HG03378 (cell line): Measurements from ENCODE around the gene RELN.
"Not testable (repeated sequence)": the region's sequence is repeated elsewhere in the genome, so short reads cannot be mapped to it uniquely, and the experiment has no call there.

Experiments
- ATAC-seq: cut with Tn5 transposase; IDR thresholded peaks from one replicate; pipeline ENCODE4 v1.9.1; 2021; ENCODE audit warnings: mild to moderate bottlenecking, moderate library complexity; ENCODE audit not compliant: unreplicated experiment

Gene RELN

DNA sequence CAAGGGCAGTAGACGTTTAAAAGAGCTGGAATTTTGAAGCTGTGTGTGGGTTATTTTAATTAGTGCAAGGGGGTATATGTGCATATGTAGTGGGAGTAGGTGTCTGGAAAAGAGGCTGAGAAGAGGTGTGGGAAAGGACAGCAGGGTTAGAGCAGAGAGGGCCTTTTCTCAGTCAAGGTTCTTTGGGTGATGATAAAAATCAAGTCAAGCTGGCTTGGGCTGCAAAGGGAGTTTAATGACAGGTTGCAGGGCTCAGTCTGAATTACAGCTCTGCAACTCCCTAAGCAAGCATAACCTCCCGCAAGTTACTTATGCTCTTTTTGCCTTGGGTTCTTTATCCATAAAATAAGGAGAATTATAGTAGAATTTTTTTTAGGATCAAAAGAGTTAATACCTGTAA lies 83.5 kb downstream of the RELN start:
- no peak for ATAC-seq

DNA sequence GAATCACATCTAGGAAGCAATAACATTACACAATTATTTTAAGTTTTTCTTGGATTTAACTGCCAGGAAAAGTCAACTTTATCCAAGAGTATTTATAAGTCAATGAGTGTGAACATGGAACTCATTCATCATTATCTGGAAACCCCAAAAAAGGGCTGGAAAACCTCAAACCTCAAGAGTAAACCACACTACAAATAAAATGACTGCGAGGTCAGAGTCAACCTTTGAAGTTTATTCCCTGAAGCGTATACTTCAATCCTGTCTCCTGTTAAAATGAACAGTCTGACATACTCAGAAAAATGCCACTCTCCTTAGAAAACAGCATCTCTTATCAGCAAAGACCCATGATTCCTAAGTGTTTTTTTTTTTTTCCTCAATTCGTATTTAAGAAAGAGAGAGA lies 86.5 kb downstream of the RELN start:
- ATAC-seq = no peak

DNA sequence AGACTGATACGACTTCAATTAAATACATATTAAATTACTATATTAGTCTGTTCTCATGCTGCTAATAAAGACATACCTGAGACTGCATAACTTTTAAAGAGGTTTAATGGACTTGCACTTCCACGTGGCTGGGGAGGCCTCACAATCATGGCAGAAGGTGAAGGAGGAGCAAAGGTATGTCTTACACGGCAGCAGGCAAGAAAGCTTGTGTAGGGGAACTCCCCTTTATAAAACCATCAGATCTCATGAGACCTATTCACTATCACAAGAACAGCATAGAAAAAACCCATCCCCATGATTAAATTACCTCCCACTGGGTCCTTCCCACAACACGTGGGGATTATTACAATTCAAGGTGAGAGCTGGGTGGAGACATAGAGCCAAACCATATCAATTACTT lies 92.6 kb downstream of the RELN start:
- not testable (repeated sequence) for ATAC-seq

DNA sequence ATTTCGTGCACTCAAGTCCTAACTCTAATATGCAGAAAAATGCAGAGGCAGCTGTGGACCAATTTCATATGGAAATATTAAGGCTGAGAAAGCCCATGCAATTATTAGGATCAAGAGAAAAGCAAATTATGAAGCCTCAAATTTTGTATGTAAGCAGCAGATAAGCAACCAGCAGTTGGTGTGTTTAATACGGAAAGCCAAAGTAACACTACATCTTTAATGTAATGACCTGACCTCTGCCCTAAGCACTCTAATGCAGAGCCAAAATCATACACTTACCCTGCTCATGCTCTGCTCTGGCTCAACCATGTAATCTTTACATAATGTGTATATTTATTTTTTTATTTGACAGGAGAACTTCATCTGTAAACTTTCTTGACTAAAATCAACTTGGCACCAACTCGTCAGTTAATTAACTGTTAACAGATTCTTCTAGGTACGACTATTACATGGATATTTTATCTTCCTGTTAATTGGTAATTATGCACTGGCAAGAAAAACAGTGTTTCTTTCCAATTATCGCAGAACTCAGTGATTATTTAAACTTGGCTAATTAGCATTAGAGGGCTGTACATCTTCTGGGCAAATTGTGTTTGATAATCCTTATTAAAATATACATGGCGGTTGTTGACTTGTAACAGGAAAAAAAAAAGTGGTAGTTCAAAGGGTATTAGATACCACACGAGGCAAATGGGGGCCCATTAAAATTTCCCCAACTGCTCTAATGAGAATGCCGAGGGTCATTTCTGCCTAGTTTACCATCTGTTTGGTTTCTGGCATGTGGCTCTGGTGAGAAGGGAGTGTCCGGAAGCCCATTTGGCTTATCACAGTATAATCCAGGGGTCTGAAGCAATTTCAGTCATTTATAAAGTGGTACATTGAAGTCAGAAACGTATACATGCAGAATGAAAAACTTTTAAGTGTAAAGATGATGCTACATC lies 94.5 kb downstream of the RELN start:
- no peak for ATAC-seq

DNA sequence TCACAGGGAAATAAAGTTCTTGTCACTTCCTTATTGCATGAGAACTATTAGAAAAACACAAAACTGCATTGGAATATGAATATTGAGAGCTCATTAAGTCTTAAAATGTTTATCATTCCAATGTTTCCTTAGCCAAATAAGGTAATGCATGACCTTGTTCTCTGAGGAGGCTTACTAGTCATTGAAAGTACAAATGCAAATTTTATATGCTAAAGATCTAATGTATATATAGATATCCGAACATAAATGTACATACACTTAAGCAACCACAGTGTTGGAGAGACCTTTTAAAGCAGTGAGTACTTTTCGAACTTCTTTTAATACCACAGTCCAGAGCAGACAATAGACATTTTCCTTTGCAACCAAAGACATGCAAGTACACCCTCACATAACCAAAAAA lies 96.1 kb downstream of the RELN start:
- ATAC-seq = no peak

DNA sequence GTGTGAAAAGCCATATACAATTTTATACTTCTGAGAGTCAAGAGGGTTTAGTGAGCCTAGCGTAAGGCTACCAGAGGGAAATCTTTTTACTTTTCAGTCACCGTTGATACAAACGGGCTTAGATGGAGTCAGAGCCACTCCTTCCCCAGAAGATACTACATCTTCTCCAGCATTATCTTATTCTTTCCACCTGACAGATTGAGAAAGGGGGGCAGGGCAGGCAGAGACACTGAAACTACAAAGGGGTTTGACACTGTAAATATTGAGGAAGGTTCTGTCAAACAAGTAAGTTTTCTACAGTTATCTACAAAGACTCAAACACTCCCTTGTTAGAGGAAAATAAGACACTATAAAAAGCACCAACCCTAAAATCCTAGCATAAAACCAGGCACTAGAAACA lies 100.0 kb downstream of the RELN start:
- ATAC-seq = no peak

DNA sequence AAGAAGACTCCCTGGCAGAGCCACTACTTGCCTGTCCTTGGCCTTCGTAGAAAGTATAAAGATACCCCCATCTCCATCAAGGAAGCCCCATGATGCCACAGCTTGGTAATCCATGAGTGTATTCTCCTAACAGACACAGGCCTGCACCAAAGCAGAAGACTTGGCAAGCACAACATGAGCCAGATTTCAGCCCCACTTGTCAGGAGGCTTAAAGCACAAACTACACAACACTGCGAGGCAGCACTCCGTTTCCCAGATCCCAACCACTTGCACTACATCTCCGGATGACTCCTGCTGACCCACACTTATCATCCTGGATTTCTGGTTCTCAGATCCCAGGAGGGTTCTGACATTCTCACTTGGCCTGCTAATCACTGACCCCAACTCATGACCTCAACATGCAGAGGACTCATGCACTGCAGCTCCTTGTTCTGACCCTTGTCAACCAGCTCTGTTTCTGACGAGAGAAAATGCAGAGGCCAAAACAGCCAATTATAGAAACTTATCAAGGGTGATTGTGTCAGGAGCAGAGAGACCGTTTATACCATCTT lies 100.8 kb downstream of the RELN start:
- ATAC-seq = no peak

DNA sequence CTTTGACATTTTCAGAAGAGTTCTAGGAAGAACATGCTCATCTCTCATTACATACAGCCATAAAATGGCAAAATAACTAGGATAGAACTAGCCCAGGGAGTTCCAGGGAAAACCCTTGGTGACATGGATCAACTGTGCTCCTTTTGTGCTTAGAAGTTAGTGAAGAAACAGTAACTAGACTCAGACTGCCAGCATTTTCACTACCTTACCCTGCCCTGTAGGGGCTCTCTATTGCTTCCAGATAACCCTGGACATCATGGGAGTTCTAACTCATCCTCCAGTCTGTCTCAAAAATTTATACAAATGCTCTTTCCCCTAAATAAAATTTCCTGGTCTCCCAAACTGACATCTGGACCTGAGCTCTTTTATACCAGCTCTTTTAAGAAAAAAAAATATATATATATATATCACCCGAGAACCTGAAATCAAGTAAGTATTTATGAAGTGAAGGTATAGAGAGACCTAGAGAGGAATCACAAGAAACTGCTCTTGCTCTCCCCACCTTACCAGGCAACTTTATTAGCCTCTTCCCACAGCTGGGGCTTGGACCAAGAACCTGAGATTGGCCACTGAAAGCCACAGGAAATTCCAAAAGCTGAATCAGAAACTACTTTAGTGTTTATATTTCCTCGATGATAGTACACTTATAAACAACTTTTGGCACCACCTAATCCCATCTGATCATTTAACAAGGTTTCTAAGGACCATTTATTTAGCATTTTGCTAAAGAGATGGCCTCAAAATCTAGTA lies 101.4 kb downstream of the RELN start:
- no peak for ATAC-seq

DNA sequence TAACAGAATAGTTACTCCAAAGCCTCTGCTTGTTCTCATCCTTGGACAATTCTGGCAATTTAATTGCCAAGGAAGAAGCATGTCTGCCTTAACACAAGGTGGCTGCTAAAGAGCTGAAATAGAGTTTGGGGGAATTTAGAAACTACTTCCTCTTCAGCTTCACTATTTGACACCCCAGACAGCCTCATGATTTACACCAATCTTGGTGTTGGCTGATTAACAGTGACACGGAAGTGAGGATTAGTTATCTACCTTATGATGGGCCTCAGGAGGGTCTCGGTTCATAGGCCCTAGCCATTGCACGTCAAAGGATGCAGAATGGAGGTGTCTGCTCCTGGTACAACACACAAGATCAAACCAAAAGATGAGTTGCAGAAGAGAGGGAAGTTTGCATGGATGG lies 102.4 kb downstream of the RELN start:
- no peak for ATAC-seq

DNA sequence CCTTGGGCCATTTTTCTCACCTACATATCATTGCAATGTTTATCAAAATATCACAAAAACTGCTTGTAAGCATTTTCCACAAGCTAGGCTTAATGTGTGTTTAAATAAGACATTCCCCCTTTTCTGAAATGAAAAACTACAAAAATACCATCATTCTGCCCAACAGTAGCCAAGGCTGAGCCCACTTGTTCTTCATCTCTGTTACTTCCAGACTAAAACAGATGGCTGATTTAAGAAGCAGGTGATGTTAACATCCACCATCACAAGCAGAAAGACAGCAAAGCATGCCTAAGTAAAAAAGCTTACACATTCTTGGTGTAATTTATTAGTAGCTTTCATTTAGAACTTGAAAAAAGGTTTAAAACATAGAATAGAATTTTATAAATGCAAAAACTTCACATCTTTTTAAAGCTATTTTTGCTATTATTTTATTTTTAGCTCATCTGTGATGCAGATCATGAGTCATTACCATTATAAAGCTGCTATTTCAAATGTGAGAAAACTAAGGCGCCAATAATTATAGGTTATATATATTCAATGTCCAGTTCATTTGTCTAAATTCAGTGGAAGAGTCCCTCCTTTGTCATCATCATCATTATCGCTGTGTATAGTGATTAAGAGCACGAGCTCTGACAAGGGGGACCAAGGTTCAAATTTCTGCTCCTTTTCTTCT lies 109.4 kb downstream of the RELN start:
- no peak for ATAC-seq

DNA sequence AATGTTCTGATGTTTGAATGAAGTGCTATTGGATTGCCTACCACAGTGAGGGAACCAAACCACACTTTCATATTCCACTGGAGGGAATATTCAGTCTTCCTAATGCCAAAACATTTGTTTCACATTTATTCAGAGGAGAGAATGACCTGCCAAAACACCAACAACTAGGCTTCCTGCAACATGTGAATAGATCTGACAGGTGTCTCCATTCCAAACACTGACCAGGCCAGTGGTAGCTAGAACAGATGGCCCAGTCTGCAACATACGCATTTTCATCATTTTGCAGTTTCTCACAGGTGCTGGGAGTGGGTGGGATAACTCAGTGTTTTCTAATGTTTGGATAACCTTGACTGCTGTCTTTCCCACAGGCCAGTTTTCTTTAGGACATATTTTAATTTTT lies 110.0 kb downstream of the RELN start:
- ATAC-seq = no peak

DNA sequence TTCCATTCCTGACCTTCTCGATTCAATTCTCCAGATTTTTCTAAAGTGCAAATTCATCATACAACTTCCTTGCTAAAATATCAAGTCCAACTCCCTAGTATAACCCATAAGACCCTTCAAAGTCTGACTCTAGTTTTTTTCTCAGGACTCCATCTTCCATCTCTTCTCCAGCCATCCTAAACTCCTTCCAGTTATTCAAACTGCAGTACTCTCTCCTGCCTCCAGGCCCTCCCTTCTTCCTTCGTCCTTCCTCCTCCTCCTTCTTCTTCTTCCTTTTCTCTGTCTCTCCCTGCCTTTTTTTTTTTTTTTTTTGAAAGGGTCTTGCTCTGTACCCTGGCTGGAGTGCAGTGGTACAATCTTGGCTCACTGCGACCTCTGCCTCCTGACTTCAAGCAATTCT lies 111.9 kb downstream of the RELN start:
- no peak for ATAC-seq

DNA sequence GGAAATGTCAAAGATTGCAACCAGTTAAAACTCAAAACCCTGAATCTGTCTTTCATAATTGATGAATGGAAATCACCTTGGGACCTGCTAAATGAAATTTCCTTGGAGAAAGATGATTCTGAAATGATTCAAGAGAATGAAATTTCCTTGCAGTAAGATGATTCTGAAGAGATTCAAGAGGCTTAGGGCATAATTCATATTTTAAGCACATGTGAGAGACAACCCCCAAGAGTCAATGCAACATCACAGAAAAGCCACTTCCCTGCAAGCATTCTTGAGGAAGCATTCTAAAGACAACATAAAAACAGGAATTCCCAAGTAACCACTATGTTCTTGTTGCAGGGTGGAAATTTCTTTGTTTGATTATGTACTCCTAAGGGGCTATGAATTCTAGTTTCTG lies 113.7 kb downstream of the RELN start:
- no peak for ATAC-seq

DNA sequence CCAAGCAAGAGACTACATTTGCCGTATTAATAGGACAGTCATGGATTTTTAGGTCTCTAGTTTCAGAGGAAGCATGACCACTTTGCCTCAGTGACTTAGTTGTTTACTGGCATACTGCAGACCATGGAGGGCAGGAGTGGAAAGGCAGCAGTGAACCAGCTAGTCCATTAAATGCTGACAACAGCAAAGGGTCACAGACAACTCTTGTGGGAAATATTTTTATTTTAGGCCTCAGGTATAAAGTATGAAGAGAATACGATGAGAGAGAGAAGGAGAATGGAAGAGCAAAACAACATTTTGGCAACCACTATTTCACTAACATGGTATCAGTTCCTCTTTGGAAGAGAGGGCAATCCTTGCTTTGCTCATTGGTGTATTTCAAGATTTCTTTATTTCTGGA lies 118.0 kb downstream of the RELN start:
- ATAC-seq = no peak

DNA sequence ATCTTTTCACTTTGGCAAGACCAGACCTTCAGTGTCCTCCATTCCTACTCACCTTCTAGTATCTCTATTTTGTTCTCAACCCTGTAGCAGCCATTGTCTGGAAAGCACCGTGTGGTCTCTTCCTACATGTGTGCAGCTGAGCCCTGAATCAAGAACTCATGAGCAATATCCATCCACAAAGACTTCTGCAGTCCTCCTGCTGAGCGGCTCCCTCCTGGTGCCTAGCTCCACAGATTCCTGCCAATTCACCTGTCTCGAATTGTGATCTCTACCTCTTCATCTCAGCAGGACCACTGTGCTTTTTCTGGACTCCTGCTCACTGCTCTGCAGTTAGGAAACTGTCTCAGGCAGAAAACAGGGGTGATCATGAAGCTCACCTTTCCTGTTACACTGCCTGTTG lies 118.8 kb downstream of the RELN start:
- ATAC-seq = no peak

DNA sequence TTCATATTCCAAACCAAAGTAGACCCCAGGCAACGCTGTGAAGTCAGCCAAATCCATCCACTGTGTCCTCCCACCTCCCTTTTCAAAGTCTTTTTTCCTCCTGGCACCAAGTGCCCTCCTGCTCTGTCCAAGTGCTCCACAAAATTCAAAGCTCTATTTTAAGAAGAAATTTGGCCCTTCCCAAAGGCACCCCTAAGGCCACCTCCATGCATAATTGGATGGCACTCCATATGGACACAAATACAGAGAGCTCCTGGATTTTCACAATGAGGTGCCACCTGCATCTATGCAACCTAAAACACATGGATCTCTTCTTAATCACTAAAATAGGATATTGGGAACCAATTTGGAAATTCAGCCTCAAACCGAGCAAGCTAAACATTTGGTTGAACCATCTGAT lies 121.6 kb downstream of the RELN start:
- ATAC-seq = no peak

DNA sequence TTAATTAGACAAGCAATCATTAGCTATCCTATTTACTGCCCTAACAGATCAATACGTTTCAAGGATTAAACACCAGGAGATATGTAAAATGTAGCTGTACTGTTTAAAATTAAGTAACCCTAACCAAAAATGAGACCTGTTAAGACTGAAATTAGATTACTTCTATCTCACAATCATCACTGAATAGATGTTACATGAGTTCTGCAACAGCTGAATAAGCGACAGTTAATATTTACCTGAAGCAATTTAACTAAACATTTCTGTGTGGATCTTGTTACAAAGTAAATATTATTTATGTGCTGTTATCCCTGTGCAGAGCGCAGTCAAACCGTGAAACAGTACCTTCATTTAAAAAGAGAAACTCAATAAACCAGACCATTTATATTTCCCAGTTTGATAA lies 122.5 kb downstream of the RELN start:
- ATAC-seq = no peak

DNA sequence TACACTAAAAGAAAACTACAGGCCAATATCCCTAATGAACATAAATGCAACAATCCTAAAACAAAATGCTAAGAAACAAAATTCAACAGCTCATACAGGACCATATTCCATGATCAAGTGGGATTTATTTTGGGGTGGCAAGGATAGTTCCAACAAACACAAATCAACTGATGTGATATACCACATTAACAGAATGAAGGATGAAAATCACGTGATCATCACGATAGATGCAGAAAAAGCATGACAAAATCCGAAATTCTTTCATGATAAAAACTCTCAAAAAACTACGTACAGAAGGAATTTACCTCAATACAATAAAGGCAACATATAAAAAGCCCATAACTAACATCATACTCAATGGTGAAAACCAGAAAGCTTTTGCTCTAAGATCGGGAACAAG lies 124.0 kb downstream of the RELN start:
- no peak for ATAC-seq

DNA sequence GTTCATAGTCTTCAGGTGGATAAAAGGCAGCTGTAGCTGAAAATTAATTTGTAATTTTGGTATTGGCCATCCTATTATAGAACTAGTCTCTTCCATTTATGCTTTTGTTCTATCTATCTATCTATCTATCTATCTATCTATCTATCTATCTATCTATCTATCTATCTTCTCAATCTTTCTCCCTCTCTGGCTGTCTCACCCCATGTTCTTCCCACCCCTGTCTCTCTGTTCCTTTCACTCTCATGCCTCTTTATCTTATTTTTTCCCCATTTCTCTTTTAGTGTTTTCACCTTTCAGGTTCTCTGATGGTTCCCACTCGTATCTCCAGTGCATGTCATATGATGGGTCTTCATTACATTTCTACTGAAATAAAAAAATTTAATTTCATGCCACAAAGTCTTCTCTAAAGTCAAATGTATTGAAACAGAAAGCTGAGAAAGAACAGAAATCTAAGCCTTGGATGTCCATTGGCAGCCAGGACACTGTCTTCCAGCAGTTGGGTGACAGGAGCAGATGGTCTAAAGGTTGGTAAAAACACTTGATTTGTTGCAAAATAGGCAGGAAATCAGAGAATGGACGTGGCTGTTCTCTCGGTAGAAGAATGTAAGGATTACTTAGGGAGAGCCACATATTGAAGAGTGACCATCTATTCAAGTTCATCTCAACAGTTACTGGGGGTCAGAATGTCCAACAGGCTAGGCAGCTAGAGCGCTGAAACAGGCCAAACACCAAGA lies 127.0 kb downstream of the RELN start:
- no peak for ATAC-seq

DNA sequence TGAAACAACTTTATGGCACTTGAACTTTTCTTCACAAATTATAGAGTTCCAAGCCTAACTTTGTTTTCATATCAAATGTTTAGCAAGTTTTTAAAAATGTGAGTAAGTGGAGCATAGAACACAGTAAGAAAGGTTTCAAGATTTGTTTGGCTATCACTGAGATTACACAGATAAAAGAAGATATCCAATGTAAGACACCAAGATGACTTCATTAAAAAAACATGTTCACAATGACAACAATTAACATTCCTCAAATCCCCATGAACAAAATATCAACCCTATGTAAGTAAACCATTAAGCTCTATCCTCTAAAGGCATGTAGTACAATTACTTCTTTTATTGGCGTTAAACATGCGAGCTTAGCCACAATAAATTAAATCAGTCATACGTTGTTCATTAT lies 129.7 kb downstream of the RELN start:
- no peak for ATAC-seq

DNA sequence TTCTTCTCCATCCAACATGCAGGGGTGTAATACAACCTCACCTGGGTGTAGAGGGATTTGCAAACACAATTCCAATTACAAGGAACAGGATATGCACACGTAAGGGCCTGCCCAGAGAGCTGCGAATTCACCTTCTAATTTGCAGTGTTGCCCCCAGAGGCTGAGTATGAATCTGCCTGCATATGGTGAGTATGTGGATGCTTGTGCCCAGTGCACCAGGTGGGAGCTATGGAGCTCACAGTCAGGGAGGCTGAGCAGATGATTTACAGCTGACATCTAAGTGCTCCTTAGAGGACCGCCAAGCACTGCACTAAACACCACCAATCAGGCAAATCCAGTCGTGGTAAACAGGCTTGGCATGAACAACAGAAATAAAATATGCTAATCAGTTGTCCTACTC lies 132.0 kb downstream of the RELN start:
- ATAC-seq = no peak
